H1 (cell line): ENCODE measurements around the gene DIAPH1. TPM values are rescaled to one million over a fixed set of nuclear protein-coding genes. Genes with fewer than 3 reads are reported as not detected.

Source experiments
- CBX8 ChIP-seq: fragments of 300-800, 300-1000 bp; sonication (generic); IDR thresholded peaks from 2 replicates; pipeline ENCODE4 v1.7.1; 2016; ENCODE audit warnings: low read depth, low read length, borderline replicate concordance
- EZH2 ChIP-seq: fragments of 200-600 bp; sonication (generic); IDR thresholded peaks from 2 replicates; pipeline ENCODE4 v1.7.1; 2012; ENCODE audit warnings: low read depth, mild to moderate bottlenecking, moderate library complexity, low read length, inconsistent platforms; ENCODE audit not compliant: severe bottlenecking
- polyA plus RNA-seq, 7 experiments: library from polyadenylated mRNA; depleted of rRNA in 3 of 7; stranded (reverse) in 5 of 7; unstranded in 2 of 7; fragments of >200 nt in 5 of 7; fragments of 200-250 nt in 2 of 7; gene quantifications; 1 replicate in 5 of 7; 2 replicates in 1 of 7; 4 replicates in 1 of 7; pipeline versions ENCODE4 v1.2.1 to v1.2.3, GENCODE V29; 2011 to 2013; ENCODE audit warnings: missing spikeins in 2 of 7, mixed read lengths in 2 of 7
- total RNA-seq: library from RNA; stranded (reverse); fragmentation: NEBNext Ultra II Directional; extraction: Animal tissue kit (Norgen Biotek cat#: 25700); gene quantifications from 2 replicates; pipeline ENCODE4 v1.2.1, GENCODE V29; 2021

DIAPH1 gene
- total and polyA plus RNA-seq, 2 of the 8 experiments (the other 6 are each of a cell fraction or from before 2014, with no cell fraction given), result 61.2 to 114 TPM

- peak; percentile 68 for TF ChIP-seq EZH2
- no peak for TF ChIP-seq CBX8
Observed at GRCh38 chr5:141492168-141492885, 126.5 kb downstream of the DIAPH1 start (continued).
